ENCODE measurements around the gene BANP.
"Not testable (repeated sequence)": the region's sequence is repeated elsewhere in the genome, so short reads cannot be mapped to it uniquely, and the experiment has no call there.

BANP gene

DNA sequence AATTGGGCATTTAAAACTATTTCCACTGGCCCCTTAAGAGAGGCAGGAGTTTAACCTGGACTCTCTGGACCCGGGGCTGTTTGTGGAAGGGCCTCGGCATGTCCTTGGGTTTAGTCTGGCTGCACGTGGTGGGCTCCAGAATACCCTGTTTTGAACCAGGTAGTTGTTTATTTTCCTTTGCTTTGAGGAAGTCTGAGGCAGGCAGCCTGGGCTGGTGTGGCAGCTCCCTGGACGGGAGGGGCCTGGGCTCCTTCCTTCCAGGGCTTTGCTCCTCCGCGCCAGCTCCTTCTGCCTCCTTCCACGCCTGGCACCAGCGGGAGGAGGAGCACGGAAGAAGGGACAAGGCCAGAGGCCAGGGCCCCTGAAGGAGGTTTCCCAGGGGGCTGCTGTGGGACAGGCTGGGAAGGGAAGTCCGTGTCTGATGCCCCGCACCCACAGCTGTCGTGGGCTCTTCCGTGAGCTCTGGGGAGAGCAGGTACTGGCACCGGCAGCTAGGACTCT lies 15.5 kb downstream of the BANP start:
- no peak for DNase-seq

DNA sequence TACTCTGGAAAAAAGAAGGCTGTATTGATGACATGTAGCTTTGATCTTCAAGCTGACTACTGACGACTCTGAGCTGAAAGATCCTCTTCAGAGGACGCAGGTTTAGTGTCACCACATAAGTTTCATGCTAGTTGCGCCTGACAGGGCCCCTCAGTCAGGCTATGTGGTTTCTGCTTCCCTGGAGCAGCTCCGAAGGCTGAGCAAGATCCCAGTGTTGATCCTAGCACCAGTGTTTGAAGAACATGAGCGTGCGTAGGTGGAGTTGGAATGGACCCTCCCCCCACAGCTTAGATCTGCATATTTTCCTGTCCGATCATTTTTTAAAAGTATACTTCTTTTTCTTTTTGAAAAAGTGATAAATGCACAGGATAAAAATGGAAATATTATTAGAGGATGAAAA lies 17.3 kb downstream of the BANP start:
- DNase-seq, result no peak

DNA sequence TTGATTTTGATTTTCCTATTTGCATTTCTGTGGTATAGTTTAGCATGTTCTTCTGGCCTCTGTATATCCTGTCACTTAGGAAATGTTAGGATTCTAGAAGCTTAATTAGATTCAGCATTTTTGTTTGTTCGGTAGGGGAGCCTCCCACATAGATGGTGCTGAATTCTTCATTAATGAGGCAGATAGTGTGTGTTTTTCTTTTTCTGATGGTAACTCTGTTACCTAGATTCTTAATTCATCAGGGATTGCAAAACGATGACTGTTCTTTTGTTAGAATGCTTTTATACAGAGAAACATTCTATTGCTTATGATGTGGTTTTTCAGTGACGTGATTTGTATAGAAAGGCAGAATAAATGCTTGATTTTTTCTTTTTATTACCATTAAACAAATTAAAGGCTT lies 19.0 kb downstream of the BANP start:
- no peak for DNase-seq

DNA sequence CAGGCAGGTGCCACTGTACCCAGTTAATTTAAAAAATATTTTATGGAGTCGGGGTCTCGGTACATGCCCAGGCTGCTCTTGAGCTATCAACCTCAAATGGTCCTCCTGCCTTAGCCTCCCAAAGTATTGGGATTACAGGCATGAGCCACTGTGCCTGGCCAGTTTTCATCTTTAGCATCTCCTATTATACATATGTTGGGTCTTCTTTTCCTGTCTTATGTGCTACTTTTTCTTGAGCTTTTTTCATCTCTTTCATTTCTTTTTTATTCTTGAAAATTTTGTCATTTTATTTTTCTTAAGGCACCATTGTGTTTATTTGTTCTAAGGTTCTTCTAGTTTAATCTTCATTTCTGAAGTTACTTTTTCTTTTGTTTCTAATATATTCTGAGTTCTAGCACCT lies 20.7 kb downstream of the BANP start:
- no peak for DNase-seq

DNA sequence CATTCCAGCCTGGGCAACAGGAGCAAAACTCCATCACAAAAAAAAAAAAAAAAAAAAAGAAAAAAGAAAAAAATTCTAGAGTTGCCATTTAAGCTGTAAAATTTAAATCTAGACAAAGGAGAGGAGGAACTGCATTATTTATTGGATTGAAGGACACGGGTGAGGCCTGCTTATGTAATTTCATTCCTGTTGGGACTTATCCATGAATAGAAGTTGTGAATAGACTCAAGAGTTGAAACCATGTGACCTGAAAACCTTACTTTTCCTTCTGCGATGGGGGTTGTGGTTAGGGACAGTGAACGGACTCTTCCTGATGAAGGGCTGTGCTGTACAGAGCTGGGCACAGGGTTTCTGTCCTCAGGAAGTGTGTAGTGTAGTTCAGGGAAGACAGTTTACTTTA lies 22.5 kb downstream of the BANP start:
- DNase-seq, result no peak

DNA sequence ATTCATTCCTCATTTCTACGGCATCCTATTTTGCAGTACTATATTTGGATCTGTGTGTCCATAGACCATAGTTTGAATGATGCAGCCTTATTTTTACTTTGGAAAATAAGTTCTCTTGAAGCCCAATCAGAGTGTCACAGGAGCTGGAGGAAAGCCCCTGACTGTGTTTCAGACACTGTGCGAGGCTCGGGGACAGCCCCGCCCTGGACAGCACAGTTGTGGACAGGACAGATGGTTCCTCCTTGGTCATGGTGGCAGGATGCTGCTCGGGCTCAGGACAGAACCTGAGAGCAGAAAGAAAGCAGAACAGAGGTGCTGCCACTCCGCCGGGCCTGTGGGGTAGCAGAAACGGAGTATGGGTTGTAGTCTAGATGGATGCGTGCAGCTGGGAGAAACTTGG lies 22.9 kb downstream of the BANP start:
- DNase-seq, result no peak

DNA sequence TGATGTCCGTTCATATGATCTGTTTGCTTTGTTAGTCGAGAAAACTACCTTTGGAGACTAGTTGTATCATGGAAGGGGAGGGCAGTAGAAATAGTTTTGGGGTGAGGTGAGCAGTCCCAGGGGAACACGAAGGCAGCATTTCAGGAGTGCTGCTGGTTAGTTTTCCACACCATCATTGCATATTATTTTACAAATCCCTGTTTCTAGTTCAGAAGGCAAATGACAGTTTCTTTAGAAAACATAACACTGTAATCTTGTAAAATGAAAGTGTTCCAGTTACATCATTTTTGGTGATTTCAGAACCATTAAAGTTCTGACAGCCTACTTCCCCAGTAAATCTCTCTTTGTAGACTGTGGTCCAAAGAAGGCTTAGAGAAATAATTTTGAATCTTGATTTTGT lies 25.4 kb downstream of the BANP start:
- DNase-seq, result no peak

DNA sequence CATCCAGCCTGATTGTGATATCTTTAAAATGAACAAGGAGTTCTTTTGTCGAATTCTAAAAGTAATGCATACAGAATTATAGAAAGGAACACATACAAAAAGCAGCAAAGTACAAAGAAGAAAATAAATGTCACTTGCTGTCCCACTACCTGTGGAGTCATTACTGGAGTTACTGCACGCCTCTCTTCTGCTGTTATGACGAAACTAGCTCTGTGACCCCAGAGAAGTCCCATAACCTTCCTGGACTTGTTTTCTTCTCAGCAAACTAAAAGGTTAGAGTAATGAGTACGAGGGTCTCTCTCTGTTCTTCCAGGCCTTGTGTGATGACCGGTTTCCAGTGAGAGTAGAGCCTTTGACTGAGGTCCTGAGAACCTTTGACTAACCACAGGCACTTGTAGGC lies 26.9 kb downstream of the BANP start:
- DNase-seq, result no peak

DNA sequence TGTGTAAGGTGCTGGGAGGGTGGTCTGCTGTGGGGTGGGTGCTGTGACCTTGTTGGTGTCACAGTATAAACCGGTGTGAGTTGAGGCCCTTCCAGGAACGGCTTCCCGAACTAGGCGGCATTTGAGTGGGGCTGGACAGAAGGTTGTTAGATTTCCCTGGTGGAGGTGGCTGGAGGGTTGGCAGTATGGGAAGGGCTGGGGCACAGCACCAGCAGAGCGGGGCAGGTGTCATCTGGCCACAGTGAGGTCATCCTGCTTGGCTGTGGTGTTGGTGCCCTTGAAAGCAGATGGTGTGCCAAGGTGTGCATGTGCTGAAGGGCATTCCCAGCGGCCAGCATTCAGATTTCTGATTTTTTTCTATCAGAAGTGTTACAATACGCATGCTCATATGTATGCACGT lies 28.1 kb downstream of the BANP start:
- no peak for DNase-seq

DNA sequence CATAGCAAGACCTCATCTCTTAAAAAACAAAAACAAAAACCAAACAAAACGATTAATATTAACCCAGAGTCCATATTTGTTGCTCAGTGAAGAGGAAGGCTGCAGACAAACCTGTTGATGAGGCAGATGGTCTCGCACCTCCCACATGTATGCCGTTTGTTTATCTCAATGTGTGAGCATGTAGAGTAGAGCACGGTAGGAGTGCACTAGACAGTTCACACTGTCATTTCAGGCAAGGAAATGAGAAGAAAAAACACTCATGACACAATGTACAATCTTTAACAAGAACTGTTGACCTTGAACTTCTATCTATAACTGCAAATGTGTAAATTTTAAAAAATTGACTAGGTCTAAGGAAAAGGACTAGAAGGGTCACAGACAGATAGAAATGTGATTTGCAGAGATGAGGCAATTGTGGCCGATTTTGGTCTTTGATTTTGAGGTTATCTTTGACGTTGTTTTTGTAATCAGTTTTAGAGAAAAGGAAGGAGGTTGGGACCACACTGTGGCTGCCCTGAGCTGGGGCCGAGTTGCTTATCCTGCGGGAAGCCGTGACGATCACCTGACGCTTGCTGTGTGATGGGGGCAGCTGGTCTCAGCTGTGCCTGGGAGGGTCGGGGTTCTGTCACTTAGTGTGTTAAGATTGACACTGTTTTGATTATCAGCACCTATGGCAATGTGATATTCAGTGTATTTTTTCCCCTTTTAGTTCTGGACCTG lies 28.8 kb downstream of the BANP start:
- DNase-seq, result not testable (repeated sequence)

DNA sequence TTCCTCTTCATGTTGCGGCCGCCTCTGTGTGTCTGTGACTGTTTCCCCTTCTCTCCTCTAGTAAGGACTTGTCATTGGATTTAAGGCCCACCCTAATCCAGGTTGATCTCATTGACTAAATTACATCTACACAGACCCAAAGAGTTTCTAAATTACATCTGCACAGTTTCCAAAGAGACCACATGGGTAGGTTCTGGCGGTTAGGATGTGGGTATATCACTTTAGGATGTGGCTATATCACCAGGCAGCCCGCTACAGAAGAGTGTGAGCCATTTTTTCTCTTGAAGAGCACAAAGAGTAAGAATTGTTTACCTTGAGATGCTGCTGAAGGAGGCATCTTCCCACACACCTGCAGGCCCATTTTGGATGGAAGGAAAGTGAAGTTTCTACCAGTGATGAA lies 30.1 kb downstream of the BANP start:
- not testable (repeated sequence) for DNase-seq

DNA sequence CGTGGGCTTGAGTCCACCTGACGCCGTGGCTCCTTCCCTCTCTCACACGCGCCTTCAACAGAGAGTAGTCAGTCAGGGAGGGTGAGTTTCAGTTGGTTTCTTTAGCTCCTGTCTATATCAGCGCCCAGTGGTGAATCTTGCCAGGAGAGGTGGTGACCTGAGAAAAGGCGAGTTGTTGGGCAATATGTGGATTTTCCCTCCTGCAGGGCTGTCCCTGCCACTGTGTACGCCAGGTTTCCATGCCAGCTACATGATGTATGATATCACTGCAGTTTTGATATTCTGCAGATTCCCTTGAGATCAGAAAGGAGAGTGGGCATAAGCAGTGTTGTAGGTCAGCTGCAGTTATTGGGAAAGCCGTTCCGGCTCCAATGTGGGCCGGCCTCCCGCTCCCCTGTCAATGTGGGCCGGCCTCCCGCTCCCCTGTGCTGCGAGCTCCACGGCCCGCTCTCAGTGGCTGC lies 31.4 kb downstream of the BANP start:
- no peak for DNase-seq

DNA sequence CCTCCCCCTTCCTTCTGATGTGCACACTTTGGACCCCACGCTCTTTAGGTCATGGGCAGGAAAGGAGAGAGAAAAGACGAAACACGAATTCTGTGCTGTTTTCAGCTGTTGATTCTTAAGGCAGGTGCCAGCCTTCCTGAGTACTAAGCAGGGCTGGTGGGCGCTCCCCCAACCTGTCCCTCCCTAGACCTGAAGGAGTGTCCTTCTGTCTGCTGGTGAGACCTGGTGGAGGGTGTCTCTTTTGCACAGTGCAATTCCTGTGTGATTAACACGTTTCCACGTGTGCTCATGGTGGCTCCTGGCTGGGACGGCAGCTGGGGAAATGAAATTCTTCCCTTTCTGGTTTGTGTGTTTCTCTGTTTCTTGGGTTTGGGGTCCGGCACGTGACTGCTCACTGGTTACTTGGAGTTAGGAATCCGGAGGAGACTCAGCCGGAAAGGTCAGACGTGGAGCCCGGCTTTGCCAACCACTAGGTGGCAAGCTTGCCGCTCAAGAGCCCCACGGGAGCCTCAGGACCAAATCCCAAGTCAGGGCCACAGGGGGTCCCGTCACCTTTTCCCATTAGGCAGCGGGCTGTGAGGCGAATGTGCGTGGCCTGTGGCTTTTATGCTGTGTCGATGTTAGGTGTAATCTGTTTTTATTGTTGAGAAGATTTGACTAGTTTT lies 32.0 kb downstream of the BANP start:
- not testable (repeated sequence) for DNase-seq

DNA sequence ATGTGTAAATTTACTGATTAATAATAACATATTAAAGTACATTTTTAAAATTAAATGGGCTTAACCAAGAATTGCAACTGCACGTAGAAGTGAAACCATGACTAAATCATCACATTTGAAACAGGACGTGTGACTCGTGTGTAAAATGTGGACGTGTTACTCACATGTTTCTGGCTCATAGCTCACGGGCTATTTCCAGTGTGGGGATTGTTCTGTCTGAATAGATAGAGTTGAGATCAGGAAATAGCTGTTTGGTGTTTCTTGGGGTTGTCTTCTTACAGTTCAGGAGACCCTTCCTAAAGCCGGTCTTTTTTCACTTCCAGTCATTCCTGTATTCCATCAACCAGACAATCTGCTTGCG lies 32.5 kb downstream of the BANP start:
- not testable (repeated sequence) for DNase-seq

DNA sequence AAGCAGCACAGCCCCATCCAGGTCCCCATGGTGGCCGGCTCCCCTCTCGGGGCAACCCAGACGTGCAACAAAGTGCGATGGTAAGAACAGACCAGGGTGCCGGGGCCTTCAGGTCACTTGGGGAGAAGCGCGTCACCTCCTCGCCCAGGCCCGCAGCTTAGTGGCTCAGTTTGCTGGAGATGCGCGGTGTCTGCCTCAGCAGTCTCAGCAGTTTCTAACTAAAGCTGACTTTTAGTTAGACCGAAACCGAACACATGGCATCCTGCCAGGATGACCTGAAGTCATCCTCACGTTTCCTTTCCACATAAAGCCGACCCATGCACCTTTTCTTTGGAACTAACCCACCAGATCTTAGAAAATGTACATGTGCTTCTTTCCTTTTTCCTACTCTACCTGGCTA lies 32.9 kb downstream of the BANP start:
- not testable (repeated sequence) for DNase-seq

DNA sequence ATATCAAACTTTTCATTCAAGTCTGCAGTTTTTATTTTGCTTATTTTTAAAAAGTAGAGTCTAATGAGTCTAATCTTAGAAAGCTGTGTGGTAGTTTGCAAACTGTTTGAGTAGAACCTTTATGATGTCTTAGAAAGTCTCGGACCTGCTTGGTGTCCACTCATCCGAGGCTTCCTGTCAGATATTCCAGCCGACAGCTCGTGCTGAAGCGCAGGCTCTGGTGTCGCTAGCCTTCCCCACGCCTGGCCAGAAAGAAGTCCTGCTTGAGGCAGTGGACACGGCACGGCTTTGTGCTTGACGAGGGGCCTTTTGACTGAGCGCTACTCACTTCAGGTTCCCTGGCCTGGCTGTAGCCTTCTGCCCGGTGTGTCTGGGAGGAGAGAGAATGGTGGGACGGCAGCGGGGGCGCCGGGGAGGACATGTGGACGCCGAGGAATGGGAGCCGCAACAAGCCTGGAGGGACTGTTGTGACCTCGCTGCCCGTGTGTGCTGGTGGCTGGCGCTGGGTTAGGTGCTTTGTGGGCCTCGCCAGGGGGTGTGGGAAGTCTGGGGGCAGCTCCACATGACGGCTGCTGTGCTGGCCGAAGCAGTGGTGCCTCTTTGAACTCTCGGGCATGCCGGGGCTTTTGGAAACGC lies 33.5 kb downstream of the BANP start:
- no peak for DNase-seq

DNA sequence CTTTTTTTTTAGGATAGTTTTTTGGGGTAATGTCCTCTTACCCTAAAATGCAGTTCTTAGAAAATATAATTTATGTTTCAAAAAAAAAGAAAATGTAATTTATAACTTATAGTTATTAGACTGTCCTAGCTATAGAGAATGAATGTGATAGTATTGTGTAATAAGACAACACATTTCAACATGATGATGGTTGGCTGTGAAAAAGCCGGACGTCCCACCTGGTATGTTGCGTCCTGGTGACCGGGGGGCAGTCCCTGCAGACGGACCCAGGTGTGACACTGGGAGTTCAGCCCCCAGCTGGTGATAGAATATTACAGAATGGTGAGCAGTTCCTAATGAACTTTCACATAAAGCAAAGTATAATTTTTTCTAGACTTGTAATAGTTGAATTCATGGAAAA lies 34.3 kb downstream of the BANP start:
- not testable (repeated sequence) for DNase-seq

DNA sequence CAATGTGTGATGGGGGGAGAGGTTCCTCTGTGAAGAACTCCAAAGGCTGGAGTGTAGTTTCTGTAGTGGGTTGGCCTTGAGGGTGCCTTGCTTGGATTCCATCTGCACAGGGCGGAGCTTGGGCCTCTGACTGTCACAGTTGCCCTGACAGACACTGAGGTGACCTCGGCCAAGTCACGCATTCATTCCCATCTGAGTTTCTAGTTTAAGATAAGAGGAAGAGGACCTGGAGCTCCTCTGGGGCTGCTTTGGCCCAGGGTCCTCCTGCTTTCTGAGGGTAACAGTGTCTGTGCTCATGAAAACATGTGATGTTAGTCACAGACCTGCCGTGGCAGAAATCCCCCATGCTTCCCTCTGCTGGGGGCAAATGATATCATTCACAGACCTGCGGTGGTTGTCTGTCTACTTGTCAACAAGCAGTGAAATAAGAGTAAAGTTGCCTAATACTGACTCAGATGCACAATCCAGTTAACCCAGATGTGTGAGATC lies 35.2 kb downstream of the BANP start:
- not testable (repeated sequence) for DNase-seq

DNA sequence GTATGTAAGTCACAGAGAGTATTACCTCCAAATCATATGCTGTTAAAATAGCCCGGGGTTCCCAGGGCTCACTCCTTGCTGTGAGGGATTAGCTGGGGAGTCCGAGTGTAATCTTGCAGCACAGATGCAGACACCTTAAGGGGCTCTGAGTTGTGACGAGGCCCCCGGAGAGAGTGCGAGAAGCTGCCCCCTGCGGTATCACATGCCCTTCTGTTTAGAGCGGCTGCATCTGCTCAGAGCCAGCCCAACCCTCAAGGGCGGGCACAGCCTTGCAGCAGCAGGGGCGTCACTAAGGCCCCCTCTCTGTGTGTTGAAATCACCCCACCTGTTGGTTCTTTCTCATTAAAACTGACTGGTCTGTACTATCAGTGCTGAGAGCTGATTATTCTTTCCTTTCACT lies 37.4 kb downstream of the BANP start:
- not testable (repeated sequence) for DNase-seq

DNA sequence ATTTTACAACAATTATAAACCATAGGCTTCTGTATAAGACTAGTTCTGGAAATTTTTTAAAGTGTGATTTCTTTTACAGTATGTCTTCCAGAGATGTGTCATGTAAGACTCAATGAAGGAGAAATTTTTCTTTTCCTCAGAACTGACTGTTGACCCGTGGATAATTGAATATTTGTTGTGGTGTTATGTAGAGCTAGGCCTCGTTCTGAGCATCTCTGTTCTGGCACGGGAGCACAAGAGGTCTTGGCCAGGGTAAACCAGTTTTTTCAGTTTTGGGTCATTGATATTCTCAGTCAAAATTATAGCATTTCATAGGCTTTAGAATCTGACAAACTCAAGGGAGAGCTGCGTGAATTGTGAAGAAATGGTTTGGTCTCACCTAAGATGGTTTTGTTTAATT lies 39.0 kb downstream of the BANP start:
- not testable (repeated sequence) for DNase-seq

DNA sequence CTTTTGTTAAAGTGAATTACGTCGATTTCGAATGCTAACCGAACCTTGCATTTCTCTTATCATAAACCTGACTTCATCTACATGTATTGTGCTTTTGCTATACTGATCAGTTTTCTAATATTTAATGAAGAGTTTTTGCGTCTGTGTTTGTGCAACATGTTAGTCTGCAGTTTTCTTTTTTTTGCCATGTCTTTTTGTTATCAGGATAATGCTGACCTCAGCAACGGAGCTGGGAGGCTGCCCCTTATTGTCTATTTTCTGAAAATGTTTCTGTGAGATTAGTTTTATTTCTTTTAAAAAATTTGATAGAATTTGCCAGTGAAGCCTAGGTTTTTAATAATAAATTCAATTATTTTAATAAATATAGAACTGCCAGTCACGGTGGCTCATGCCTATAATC lies 40.9 kb downstream of the BANP start:
- not testable (repeated sequence) for DNase-seq

DNA sequence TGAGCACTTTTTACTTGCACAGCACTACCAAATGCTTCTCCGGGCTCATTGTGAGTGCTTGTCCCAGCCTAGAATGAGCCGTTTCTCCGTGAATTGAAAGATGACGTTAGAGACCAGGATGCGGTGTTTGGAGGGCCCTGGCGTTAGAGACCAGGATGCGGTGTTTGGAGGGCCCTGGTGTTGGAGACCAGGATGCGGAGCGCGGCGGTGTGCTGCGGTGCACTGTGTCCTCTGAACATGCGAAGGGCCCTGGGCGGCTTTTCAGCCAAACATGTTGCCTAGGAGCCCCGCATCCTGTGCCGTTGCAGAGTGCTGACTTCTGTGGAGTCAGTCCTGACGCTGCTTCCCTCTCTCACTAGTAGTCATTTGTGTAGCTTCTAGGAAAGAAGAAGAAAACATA lies 42.7 kb downstream of the BANP start:
- DNase-seq, result no peak

DNA sequence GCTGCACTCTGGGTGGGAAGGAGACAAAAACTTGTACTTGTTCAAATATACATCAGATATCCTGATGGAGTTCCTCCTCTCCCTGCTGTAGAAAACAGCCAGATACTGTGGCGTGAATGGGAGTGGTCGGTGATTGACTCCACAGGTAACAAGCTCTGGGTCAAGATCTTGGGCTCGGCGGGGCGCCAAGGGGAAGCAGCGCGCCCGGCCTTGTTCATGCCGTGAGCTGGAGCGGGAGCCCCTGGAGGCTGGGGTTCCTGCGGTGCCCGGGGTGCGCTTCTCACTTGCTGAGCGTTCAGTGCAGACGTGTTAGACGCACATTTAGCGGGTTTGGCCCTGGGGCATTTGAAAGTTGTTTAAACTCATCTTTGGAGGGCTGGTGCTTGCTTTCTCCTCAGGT lies 44.4 kb downstream of the BANP start:
- DNase-seq, result no peak
